ENCODE results near the gene ATF6. TPM values are rescaled to one million over a fixed set of nuclear protein-coding genes. Genes with fewer than 3 reads are reported as not detected.

Gene ATF6
- total RNA-seq, 4 donors from 2014 or later = 26.1 to 35.4 (median 32.3) TPM

DNA sequence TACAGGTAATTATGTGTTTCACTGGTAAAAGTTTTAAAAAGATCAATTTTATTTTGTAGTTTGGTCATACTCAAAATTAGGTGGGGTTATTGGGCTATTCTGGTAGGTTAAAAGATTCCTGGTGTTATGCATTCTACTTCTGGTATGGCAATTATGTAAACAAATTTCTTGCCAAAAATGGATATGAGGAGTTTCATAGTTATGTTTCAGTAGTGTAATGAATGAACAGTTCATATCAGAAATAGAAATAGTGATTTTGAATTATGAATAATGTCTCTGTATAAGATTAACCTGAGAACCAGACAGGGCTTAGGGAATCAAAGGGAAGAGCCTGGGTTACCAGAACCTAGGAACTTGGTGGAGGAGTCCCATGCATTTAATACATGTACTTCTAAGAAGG lies 15.9 kb downstream of the ATF6 start:
- no peak for DNase-seq (ENCODE audit: low spot score in 2 of 2)
- Histone ChIP-seq H3K9me3 (no peaks in the 10 kb centered on the region), H3K27ac (no peak overlapping the region), H3K4me3 (no peak overlapping the region), H3K36me3 (peaks cover 0 to 45% (median 14%) of the 10 kb centered on the region in 3 donors), H3K27me3 (no peaks in the 10 kb centered on the region), H3K4me1 (peaks cover 0 to 13% (median 2%) of the 10 kb centered on the region in 4 donors)
- TF ChIP-seq, protein P1, sequence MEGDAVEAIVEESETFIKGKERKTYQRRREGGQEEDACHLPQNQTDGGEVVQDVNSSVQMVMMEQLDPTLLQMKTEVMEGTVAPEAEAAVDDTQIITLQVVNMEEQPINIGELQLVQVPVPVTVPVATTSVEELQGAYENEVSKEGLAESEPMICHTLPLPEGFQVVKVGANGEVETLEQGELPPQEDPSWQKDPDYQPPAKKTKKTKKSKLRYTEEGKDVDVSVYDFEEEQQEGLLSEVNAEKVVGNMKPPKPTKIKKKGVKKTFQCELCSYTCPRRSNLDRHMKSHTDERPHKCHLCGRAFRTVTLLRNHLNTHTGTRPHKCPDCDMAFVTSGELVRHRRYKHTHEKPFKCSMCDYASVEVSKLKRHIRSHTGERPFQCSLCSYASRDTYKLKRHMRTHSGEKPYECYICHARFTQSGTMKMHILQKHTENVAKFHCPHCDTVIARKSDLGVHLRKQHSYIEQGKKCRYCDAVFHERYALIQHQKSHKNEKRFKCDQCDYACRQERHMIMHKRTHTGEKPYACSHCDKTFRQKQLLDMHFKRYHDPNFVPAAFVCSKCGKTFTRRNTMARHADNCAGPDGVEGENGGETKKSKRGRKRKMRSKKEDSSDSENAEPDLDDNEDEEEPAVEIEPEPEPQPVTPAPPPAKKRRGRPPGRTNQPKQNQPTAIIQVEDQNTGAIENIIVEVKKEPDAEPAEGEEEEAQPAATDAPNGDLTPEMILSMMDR (IDR thresholded peaks at IDR 0.05) = no peak
- TF ChIP-seq EP300 (IDR thresholded peaks at IDR 0.05) (no peak), POLR2A (IDR thresholded peaks at IDR 0.05) (no peak)

DNA sequence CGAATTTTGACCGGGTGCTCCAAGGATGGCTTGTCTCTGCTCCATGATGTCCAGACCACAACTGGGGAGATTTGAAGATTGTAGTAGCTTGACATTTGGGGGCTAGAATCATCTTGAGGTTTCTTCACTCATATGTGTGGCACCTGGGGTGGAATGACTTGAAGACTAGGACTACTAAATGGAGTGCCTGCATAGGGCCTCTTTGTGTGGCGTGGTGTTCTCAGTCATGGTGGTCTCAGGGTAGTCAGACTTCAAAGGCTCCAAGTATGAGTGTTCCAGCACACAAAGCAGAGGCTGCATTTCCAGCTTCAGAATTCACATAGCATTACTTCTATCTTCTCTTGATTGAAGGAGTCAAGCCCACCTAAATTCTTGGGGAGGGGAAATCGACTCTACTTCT lies 16.8 kb downstream of the ATF6 start:
- TF ChIP-seq POLR2A (IDR thresholded peaks at IDR 0.05) (no peak), EP300 (IDR thresholded peaks at IDR 0.05) (no peak)
- TF ChIP-seq, protein P1 (IDR thresholded peaks at IDR 0.05) = no peak

DNA sequence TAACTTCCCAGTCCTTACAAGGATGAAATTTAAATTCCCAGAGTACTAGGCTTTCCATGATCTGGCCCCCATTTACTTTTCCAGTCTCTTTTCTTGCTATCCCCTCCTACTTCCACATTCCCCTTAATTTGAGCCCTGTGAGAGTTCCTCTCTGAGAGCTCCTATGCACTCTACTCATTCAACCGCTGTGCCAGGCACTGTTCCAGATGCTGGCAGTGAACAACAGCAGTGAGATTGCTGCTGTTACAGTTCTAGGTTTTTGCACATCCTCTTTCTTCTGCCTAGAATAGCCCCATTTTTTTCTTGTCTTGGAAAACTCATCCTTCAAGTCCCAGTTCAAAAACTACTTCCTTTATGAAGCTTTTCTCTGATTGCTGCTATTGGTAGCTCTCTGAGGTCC lies 18.8 kb downstream of the ATF6 start:
- H3K27me3 ChIP-seq = no peaks in the 10 kb centered on the region
- no peak overlapping the region for H3K27ac ChIP-seq
- H3K4me3 ChIP-seq = no peak overlapping the region
- 72 to 88% methylated on average over 1 of the region's 1 CpG for WGBS, 2 donors
- TF ChIP-seq, protein P1 (IDR thresholded peaks at IDR 0.05) = no peak
- TF ChIP-seq POLR2A (IDR thresholded peaks at IDR 0.05) (no peak), EP300 (IDR thresholded peaks at IDR 0.05) (peak in 1 of 2 donors; percentile 31)
- no peaks in the 10 kb centered on the region for H3K9me3 ChIP-seq
- H3K4me1 ChIP-seq = peaks cover 0 to 8% (median 2%) of the 10 kb centered on the region in 4 donors
- H3K36me3 ChIP-seq = peaks cover 0 to 61% (median 18%) of the 10 kb centered on the region in 3 donors
- no peak for DNase-seq (ENCODE audit: low spot score in 2 of 2)

More for the DNA sequence above, 16.8 kb downstream of the ATF6 start:
- WGBS, 2 donors = 96% methylated on average over 4 of the region's 4 CpGs
- Histone ChIP-seq H3K9me3 (no peaks in the 10 kb centered on the region), H3K27me3 (no peaks in the 10 kb centered on the region), H3K36me3 (peaks cover 0 to 54% (median 14%) of the 10 kb centered on the region in 3 donors), H3K27ac (no peak overlapping the region), H3K4me1 (peaks cover 0 to 8% (median 2%) of the 10 kb centered on the region in 4 donors), H3K4me3 (no peak overlapping the region)
- DNase-seq (ENCODE audit: low spot score in 2 of 2) = no peak

DNA sequence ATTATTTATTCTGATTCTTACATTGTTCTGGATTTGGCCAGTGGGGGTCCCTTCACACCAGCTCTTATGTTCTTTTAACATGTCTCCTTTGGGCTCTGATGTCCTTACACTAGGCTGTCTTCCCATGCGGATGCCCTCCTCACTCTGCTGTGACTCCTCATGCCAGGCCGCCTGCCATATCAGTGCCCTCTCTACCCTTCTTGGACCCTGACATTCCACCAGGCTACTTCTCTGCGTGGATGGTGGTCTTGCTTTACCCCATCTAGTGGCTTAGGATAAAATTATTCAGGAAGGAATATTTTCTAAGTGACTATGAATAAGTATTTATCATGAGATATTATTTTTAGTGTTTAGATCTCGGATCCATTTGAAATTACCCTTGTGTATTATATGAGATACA lies 21.2 kb downstream of the ATF6 start:
- peaks cover 0 to 75% (median 20%) of the 10 kb centered on the region in 3 donors for H3K36me3 ChIP-seq
- no peak for TF ChIP-seq POLR2A (IDR thresholded peaks at IDR 0.05)
- no peak for TF ChIP-seq EP300 (IDR thresholded peaks at IDR 0.05)
- TF ChIP-seq, protein P1 (IDR thresholded peaks at IDR 0.05) = no peak
- H3K4me1 ChIP-seq = no peaks in the 10 kb centered on the region
- no peak overlapping the region for H3K4me3 ChIP-seq
- no peak for DNase-seq (ENCODE audit: low spot score in 2 of 2)
- H3K27me3 ChIP-seq = no peaks in the 10 kb centered on the region
- H3K9me3 ChIP-seq = no peaks in the 10 kb centered on the region
- no peak overlapping the region for H3K27ac ChIP-seq
- WGBS, 2 donors = 59 to 68% methylated on average over 4 of the region's 4 CpGs

DNA sequence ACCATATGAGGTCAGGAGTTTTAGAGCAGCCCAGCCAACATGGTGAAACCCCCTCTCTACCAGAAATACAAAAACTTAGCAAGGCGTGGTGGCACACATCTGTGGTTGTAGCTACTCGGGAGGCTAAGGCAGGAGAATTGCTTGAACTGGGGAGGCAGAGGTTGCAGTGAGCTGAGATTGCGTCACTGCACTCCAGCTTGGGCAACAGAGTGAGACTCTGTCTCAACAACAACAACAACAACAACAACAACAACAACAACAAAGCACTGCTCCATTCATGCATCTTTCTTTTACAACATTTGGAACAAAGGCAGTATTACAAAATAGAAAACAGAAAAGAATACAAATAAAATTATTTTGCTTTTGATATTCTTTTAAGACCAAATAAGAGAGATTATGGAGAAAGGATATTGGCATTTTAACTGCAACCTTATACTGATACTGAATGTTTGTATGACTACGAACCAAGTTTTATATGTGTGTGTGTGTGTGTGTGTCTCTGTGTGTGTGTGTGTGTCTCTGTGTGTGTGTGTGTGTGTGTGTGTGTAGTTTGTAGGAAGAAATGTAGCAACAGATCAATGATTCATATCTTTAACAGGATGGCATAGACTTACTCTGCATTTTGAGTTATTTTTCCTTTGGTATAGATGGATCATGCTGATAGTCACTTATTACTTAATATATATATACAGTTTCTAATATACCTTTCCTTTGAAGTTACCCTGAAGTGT lies 24.6 kb downstream of the ATF6 start:
- Histone ChIP-seq H3K27me3 (no peaks in the 10 kb centered on the region), H3K9me3 (no peaks in the 10 kb centered on the region), H3K36me3 (peaks cover 0 to 72% (median 13%) of the 10 kb centered on the region in 3 donors), H3K27ac (no peak overlapping the region), H3K4me3 (no peak overlapping the region), H3K4me1 (peaks cover 0 to 2% (median 0%) of the 10 kb centered on the region in 4 donors)
- 80 to 91% methylated on average over 4 of the region's 4 CpGs for WGBS, 2 donors
- TF ChIP-seq POLR2A (IDR thresholded peaks at IDR 0.05) (no peak), EP300 (IDR thresholded peaks at IDR 0.05) (no peak)
- TF ChIP-seq, protein P1 (IDR thresholded peaks at IDR 0.05) = no peak
- no peak for DNase-seq (ENCODE audit: low spot score in 2 of 2)
